Measurements from ENCODE around the gene DMBT1. TPM values are rescaled to one million over a fixed set of nuclear protein-coding genes. Genes with fewer than 3 reads are reported as not detected.

Gene DMBT1
- total RNA-seq, 1 donor from 2014 or later, result not detected

DNA sequence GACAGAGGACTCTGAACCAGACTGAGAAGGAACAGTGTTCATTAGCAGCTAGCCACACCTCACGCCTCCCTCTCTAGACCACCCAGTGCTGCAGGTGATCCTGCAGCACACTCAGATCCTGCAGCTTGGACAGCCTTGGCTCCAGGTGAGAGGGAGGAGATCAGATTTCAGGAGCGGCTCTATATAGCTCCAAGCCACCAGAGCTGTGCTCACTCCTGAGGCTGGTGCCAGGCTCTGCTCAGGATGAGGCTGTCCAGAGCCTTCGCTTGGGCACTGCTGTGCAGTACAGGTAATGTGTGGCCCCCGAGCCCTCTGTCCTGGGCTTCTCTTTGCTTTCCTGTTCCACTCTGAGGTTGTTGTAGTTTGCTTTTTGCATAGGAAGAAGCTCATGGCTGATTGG is 96.7 kb downstream of the DMBT1 start:
- H3K36me3 ChIP-seq, result no peaks in the 10 kb centered on the region
- DNase-seq (ENCODE audit: extremely low spot score in 2 of 2), result no peak
- no peaks in the 10 kb centered on the region for H3K4me1 ChIP-seq
- H3K27ac ChIP-seq, result no peak overlapping the region
- no peak overlapping the region for H3K4me3 ChIP-seq
- intact Hi-C loops (cut with DNase I), result no loop called here
- no peaks in the 10 kb centered on the region for H3K9me3 ChIP-seq
- TF ChIP-seq POLR2AphosphoS5 (IDR thresholded peaks at IDR 0.05; ENCODE audit: insufficient read depth in 1 of 2, low read depth in 1 of 2) (no peak), POLR2A (IDR thresholded peaks at IDR 0.05) (no peak)
- TF ChIP-seq, protein P1, sequence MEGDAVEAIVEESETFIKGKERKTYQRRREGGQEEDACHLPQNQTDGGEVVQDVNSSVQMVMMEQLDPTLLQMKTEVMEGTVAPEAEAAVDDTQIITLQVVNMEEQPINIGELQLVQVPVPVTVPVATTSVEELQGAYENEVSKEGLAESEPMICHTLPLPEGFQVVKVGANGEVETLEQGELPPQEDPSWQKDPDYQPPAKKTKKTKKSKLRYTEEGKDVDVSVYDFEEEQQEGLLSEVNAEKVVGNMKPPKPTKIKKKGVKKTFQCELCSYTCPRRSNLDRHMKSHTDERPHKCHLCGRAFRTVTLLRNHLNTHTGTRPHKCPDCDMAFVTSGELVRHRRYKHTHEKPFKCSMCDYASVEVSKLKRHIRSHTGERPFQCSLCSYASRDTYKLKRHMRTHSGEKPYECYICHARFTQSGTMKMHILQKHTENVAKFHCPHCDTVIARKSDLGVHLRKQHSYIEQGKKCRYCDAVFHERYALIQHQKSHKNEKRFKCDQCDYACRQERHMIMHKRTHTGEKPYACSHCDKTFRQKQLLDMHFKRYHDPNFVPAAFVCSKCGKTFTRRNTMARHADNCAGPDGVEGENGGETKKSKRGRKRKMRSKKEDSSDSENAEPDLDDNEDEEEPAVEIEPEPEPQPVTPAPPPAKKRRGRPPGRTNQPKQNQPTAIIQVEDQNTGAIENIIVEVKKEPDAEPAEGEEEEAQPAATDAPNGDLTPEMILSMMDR (IDR thresholded peaks at IDR 0.05), result no peak
- H3K27me3 ChIP-seq, result no peaks in the 10 kb centered on the region

DNA sequence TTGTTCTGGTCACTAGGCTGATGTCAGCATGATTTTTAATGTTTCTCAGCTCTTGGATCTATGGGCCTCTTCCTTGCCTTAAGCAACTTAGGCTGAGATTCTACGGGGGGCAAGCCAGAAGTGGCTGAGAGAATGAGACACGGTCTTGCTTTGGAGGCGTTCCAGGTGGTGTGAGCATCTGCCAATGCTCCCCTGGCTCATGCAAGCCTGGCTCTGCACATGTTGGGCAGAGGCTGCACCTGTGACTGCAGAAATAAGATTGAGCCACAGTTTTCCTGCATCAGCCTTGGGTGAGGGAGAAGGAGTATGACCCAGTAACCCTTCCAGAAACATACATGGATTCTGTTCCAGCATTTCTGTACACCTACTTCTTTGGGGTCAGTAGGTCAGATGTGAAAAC is 97.2 kb downstream of the DMBT1 start:
- H3K36me3 ChIP-seq, result no peaks in the 10 kb centered on the region
- H3K4me1 ChIP-seq, result no peaks in the 10 kb centered on the region
- no peaks in the 10 kb centered on the region for H3K27me3 ChIP-seq
- no peak for DNase-seq (ENCODE audit: extremely low spot score in 2 of 2)
- H3K9me3 ChIP-seq, result no peaks in the 10 kb centered on the region
- H3K27ac ChIP-seq, result no peak overlapping the region
- intact Hi-C loops (cut with DNase I), result no loop called here
- TF ChIP-seq, protein P1 (IDR thresholded peaks at IDR 0.05), result no peak
- no peak for TF ChIP-seq POLR2AphosphoS5 (IDR thresholded peaks at IDR 0.05; ENCODE audit: insufficient read depth in 1 of 2, low read depth in 1 of 2)
- no peak for TF ChIP-seq POLR2A (IDR thresholded peaks at IDR 0.05)
- no peak overlapping the region for H3K4me3 ChIP-seq

DNA sequence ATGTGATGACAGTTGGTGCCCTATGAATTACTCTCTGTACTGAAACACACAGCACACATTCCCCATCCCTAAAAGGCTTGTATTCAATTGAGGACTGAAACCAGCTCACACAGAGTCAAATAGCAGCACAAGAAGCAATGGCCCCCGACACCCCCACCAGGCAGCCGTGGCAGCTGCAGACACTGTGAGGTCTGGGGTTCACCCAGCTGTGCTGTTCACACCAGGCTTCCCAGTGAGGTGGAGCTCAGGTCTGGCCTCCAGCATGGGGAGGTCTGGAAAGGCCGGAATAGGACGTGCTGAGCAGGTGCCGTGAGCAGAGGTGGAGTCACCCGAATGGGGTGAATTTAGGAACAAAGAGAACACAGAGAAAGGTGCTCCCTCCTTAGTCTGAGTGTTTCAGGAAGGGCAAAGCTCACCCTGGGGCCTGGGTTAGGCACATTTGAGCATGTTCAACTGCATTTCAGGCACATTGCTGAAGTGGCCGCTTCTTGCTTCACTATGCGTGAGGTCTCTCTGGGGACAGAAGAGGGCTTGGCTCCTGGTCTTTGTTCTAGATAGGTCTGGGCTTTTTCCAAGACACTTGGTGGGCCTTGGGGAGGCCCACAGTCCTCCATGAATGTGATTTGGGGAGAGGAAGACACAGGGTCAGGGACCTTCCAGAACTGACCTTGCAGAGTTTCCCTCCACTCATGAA is 97.9 kb downstream of the DMBT1 start:
- Histone ChIP-seq H3K4me1 (no peaks in the 10 kb centered on the region), H3K27ac (no peak overlapping the region), H3K36me3 (no peaks in the 10 kb centered on the region), H3K27me3 (no peaks in the 10 kb centered on the region), H3K4me3 (no peak overlapping the region), H3K9me3 (no peaks in the 10 kb centered on the region)
- intact Hi-C loops (cut with DNase I), result no loop called here
- TF ChIP-seq, protein P1 (IDR thresholded peaks at IDR 0.05), result no peak
- no peak for TF ChIP-seq POLR2A (IDR thresholded peaks at IDR 0.05)
- TF ChIP-seq POLR2AphosphoS5 (IDR thresholded peaks at IDR 0.05; ENCODE audit: insufficient read depth in 1 of 2, low read depth in 1 of 2), result no peak
- no peak for DNase-seq (ENCODE audit: extremely low spot score in 2 of 2)

DNA sequence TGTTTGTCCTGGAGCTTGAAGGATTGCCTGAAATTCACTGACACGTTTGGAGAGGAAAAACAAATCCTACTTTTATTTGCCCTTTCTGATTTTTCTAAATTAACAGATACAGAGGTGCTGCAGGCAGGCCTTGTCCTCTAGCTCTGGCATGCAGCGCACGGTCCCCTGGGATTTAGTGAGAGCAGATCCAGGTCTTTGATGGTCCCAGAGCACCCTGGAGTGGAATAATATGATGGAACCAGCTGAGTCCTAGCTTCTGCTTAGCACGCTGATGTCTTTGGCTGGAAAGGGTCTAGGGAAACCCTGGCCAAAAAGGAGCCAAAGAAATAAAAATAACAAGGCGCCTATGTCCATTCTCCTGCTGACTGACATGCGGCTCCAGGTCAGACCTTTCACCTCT is 98.6 kb downstream of the DMBT1 start:
- TF ChIP-seq, protein P1 (IDR thresholded peaks at IDR 0.05), result no peak
- TF ChIP-seq POLR2AphosphoS5 (IDR thresholded peaks at IDR 0.05; ENCODE audit: insufficient read depth in 1 of 2, low read depth in 1 of 2) (no peak), POLR2A (IDR thresholded peaks at IDR 0.05) (no peak)
- H3K36me3 ChIP-seq, result no peaks in the 10 kb centered on the region
- no peaks in the 10 kb centered on the region for H3K4me1 ChIP-seq
- H3K4me3 ChIP-seq, result no peak overlapping the region
- no peak for DNase-seq (ENCODE audit: extremely low spot score in 2 of 2)
- intact Hi-C loops (cut with DNase I), result no loop called here
- H3K27me3 ChIP-seq, result no peaks in the 10 kb centered on the region
- H3K27ac ChIP-seq, result no peak overlapping the region
- no peaks in the 10 kb centered on the region for H3K9me3 ChIP-seq

DNA sequence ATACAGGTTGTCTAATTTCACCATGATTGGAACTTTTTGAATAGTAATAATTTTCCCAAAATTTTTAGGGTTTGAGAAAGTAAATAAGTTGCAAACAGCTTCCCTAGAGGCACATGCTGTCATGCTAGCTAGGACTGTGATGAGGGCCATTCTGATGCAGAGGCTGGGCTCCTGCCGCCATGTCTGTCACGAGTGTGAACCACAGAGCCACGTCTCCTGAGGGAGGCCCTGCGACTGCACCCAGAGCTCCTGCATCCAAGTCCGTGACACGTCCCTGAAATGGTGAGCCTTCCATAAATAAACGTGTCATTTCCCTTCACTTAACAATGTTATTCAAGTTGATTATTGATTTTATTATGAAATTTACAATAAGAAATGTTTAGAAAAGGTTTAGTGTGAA is 99.1 kb downstream of the DMBT1 start:
- Histone ChIP-seq H3K27me3 (no peaks in the 10 kb centered on the region), H3K4me3 (no peak overlapping the region), H3K36me3 (no peaks in the 10 kb centered on the region), H3K9me3 (no peaks in the 10 kb centered on the region), H3K27ac (no peak overlapping the region), H3K4me1 (no peaks in the 10 kb centered on the region)
- no peak for TF ChIP-seq POLR2A (IDR thresholded peaks at IDR 0.05)
- TF ChIP-seq, protein P1 (IDR thresholded peaks at IDR 0.05), result no peak
- TF ChIP-seq POLR2AphosphoS5 (IDR thresholded peaks at IDR 0.05; ENCODE audit: insufficient read depth in 1 of 2, low read depth in 1 of 2), result no peak
- intact Hi-C loops (cut with DNase I), result no loop called here
- DNase-seq (ENCODE audit: extremely low spot score in 2 of 2), result no peak
